Amniotic epithelial cell (primary cell): ENCODE data around the gene SETX.
A peak's percentile ranks its signal among the peaks of the same experiment; 100 is the strongest.

Experiments used
- DNase-seq: peaks from one replicate; pipeline ENCODE4 v3.0.0-alpha.2; 2010; ENCODE audit warnings: low read depth

SETX gene

GRCh38 chr9:132239999-132240840 lies 114.6 kb downstream of the SETX start:
- DNase-seq: no peak

GRCh38 chr9:132239518-132239917 lies 115.3 kb downstream of the SETX start:
- no peak for DNase-seq

- DNase-seq: no peak
Observed at GRCh38 chr9:132238992-132239391, 115.8 kb downstream of the SETX start.

DNA sequence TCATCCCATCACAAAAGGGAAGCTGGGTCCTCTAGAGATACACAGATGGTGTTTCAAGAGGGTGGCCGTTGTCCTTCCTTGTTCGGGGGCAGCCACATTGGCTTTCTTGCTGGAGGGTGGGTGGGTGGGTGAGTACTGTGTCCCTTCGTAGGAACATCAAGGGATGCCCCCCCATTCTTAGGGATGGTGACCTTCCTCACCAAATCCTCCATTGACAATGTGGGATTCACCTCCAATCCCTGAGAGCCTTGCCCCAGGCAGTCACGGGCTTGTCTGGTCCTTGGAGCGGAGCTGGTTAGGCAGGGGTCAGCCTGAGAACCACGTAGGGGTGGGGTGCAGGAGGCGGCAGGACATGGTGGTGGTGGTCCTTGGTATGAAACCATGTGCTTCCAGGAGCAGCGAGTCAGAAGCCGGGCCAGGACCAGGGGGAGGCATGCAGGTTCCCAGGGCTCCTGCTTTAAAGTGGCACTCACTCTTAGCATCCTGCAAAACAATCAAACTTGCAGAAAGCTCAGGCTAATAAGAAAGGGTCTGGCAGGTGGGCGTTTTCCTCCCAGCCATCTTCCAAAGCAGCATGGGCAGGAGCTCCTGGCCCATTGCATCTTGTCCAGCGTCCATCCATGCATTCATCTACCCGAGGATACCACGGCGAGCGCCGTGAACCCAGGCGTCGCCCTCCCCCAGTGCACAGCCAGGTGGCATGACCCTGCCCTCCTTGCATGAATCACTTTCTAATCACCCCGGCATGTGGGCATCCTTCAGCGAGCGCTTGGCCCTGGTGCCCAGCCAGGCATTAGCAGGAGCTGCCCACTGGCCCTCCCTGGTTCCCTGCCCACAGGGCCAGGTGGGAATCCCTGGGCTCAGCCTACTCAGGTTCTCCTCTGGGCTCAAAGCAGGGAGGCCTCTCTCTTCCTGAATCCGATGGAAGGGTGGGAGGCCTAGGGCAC lies 116.5 kb downstream of the SETX start:
- DNase-seq: no peak

DNA sequence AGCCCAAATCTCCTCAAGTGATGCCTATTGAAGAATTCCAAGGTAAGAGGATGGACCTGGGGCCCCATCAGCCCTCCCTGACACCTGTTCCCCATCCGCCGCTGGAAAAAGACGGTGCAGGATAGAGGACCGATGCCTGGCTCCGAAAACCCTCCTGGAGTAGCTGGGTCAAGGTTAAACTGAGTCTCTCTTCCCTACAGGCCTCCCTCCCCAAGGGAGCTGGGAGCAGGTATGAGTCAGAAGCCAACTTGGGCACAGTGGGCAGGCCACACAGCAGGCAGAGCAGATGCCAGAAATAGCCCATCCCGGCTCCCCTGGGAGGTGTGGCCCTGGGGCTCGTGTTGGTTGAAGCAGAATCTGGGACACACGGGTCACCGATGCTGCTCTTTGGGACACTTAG lies 117.3 kb downstream of the SETX start:
- no peak for DNase-seq

GRCh38 chr9:132236662-132237311 lies 118.0 kb downstream of the SETX start:
- no peak for DNase-seq

DNA sequence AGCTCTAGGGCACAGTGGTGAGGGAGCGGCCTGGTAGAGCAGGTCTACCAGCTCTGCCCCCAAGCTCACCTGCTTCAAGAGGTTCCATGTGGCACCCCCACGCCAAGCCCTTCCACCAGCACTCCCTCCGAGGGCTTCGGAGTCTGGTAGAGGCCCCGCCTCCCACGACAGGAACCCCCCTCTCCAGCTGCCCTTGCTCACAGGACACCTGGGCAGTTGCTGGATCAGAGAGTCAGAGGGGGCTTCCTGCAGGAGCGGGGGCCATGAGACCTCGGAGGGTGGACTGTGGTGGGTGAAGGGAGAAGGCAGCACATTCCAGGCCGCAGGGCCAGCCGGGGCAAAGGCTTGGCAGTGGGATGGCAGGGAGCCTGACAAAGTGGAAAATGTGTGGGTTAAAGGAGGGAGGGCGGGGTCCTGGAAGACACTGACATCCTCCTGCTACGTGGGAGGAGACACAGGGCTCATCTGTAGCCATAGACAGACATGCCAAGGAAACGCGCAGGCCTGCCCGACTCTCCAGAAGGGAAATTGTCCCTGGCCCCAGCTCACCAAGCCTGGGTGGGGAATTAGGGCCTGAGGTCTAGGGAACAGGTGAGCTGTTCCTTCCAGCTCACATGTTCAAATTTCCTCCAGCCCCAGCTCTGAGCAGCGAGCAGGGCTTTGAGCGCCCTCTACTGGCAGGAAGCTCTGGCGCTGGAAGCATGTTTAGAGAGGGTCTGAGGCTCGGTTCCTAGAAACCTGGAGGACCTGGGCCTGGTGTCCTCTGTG lies 118.7 kb downstream of the SETX start:
- DNase-seq: peak; percentile 48

- no peak for DNase-seq
Observed at GRCh38 chr9:132235125-132235524, 119.7 kb downstream of the SETX start.

GRCh38 chr9:132234535-132234934 lies 120.3 kb downstream of the SETX start:
- no peak for DNase-seq

DNA sequence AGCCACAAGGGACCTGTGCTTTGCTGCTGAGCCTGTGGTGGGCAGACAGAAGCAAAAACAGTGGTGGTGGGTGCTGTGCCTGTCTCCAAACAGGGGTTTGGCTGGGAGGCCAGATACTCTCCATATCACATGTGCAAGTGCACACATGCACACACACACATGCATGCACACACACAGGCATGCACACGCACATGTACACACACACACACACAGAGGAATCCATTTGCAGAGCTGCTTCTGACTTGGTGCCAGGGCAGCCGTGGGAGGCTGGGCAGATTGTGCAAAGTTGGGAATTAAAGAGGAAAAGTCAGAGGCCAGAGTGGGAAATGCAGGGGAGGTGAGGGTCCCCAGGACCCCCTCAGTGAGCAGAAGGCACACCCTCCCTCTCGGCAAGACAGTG lies 121.6 kb downstream of the SETX start:
- DNase-seq: no peak

DNA sequence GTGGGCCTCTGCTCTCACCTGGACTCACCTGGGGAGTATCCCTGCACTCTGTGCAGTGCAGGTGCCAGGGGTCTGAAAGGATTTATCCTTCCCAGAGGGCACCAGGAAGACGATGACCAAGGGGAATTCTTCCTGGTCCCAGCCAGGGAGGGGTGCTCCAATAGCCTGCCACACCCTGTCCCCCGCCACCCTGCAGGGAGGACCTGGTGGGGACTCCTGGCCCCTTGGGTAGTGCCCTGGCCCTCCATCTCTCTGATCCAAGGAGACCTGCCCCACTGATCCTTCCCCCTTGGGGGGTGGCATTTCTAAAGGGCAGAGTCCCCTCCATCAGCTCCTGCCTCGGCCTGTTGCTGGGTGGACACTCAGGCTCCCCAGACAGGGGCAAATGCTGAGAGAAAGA lies 122.3 kb downstream of the SETX start:
- DNase-seq: no peak

GRCh38 chr9:132231019-132231701 lies 123.6 kb downstream of the SETX start:
- no peak for DNase-seq

- DNase-seq: no peak
Observed at GRCh38 chr9:132230605-132231004, 124.2 kb downstream of the SETX start.

- DNase-seq: no peak
Observed at GRCh38 chr9:132228062-132228461, 126.7 kb downstream of the SETX start.

DNA sequence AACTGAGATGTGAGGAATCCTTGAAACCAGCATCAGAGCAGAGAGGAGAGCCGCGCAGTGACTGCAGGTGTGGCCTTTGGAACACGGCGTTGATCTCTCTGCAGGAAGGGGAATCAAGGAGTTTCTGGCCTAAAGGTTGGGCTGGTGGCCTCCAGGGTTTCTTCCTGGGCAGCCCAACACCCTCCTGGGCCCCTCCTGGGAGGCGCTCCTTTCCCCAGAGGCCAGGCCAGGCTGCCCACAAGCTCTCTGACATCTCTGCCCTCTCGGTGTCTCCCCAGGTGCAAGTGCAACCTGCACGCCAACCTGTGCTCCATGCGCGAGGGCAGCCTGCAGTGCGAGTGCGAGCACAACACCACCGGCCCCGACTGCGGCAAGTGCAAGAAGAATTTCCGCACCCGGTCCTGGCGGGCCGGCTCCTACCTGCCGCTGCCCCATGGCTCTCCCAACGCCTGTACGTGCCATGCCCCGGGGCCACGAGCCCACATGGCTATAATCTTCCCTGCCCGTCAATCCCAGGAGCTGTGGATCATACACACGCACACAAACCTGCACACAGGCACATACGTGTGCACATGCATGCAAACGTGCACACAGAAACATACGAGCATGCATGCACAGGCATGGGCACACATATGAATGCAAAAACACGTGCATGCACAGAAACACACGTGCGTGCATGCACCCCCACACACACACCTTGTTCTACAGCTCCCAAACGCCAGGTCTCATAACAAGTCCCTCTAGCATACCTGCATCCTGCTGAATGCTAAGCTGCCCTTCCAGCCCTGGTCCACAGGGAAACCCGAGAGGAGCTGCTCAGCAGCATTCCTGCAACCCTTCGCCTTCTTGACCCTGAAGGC lies 128.0 kb downstream of the SETX start:
- DNase-seq: no peak

DNA sequence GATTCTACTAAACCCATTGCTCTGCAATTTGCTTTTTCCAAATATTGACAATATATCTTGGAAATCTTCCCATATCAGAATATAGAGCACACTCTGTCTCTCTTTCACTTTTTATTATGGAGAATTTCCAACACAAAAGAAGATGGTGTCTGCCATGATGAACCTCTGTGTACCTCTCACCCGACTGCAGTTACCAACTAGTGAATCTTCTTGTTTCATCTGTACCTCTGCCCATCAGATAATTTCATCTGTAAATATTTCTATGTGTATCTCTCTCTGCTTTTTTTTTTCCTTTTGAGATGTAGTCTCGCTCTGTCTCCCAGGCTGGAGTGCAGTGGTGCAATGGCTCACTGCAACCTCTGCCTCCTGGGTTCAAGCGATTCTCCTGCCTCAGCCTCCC lies 130.1 kb downstream of the SETX start:
- no peak for DNase-seq

GRCh38 chr9:132221941-132222340 lies 132.8 kb downstream of the SETX start:
- no peak for DNase-seq

DNA sequence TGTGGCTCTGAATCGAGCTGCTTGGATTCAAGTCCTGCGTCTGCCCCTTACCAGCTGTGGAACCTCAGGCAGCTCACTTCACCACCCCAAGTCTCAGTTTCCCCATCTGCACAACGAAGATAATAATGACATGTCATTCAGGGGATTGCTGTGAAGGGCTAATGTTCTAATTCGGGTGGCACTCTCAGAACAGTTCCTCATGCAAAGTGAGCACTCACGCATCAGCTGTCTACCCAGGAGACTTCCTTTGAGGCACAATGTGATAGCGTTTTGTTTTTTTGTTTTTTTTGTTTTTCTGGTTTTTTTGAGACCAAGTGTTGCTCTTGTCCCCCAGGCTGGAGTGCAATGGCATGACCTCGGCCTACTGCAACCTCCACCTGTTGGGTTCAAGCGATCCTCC lies 136.6 kb downstream of the SETX start:
- no peak for DNase-seq

GRCh38 chr9:132216861-132217619 lies 137.7 kb downstream of the SETX start:
- DNase-seq: peak; percentile 79
